SK-N-SH treated with all-trans-retinoic acid at 6 μM for 48 hours (cell line): ENCODE data around the gene NINJ1.

ENCODE experiments used
- ATAC-seq: fragments of 200-7000 bp; cut with Tn5 transposase; 3 replicates; pipeline ENCODE4 v1.9.1; 2020; ENCODE audit warnings: mild to moderate bottlenecking, moderate library complexity
- BACH2 ChIP-seq: fragments of 250-450 bp; sonication (Bioruptor Pico); IDR thresholded peaks from 2 replicates; pipeline ENCODE4 v1.9.0; 2021; ENCODE audit warnings: mild to moderate bottlenecking, borderline replicate concordance
- CREB5 ChIP-seq: fragments of 250-450 bp; sonication (Bioruptor Pico); IDR thresholded peaks from 2 replicates; pipeline ENCODE4 v1.5.1; 2020; ENCODE audit warnings: low read depth, mild to moderate bottlenecking, moderate library complexity
- CSDC2 ChIP-seq: fragments of 250-450 bp; sonication (Bioruptor Pico); IDR thresholded peaks from 2 replicates; pipeline ENCODE4 v1.5.0; 2020; ENCODE audit warnings: mild to moderate bottlenecking, moderate library complexity
- CSRNP3 ChIP-seq: fragments of 250-450 bp; sonication (Bioruptor Pico); IDR thresholded peaks from 2 replicates; pipeline ENCODE4 v1.5.1; 2021; ENCODE audit warnings: mild to moderate bottlenecking, moderate library complexity
- ESRRG ChIP-seq: fragments of 250-450 bp; sonication (Bioruptor Pico); IDR thresholded peaks from 2 replicates; pipeline ENCODE4 v1.6.1; 2021; ENCODE audit warnings: mild to moderate bottlenecking
- GLIS3 ChIP-seq: fragments of 250-450 bp; sonication (Bioruptor Pico); IDR thresholded peaks from 2 replicates; pipeline ENCODE4 v1.5.0; 2020; ENCODE audit warnings: mild to moderate bottlenecking, moderate library complexity
- OSR1 ChIP-seq: fragments of 250-450 bp; sonication (Bioruptor Pico); IDR thresholded peaks from 2 replicates; pipeline ENCODE4 v1.8.0; 2022; ENCODE audit warnings: moderate library complexity, mild to moderate bottlenecking, inconsistent platforms
- PATZ1 ChIP-seq: fragments of 250-450 bp; sonication (Bioruptor Pico); IDR thresholded peaks from 2 replicates; pipeline ENCODE4 v1.8.0; 2020; ENCODE audit warnings: mild to moderate bottlenecking, moderate library complexity, borderline replicate concordance
- POU6F1 ChIP-seq: fragments of 250-450 bp; sonication (Bioruptor Pico); IDR thresholded peaks from 2 replicates; pipeline ENCODE4 v1.8.0; 2021; ENCODE audit warnings: low read depth, mild to moderate bottlenecking, moderate library complexity, borderline replicate concordance
- PPARA ChIP-seq: fragments of 250-450 bp; sonication (Bioruptor Pico); IDR thresholded peaks from 2 replicates; pipeline ENCODE4 v1.5.0; 2020; ENCODE audit warnings: mild to moderate bottlenecking, borderline replicate concordance
- SNAI2 ChIP-seq: fragments of 250-450 bp; sonication (Bioruptor Pico); IDR thresholded peaks from 2 replicates; pipeline ENCODE4 v1.5.0; 2020; ENCODE audit warnings: mild to moderate bottlenecking, moderate library complexity
- TCF4 ChIP-seq: fragments of 250-450 bp; sonication (Bioruptor Pico); IDR thresholded peaks from 2 replicates; pipeline ENCODE4 v1.8.0; 2021; ENCODE audit warnings: mild to moderate bottlenecking, moderate library complexity, borderline replicate concordance
- TSHZ2 ChIP-seq: fragments of 250-450 bp; sonication (Bioruptor Pico); IDR thresholded peaks from 2 replicates; pipeline ENCODE4 v1.5.0; 2020; ENCODE audit warnings: mild to moderate bottlenecking, moderate library complexity
- ZC3H10 ChIP-seq: fragments of 250-450 bp; sonication (Bioruptor Pico); IDR thresholded peaks from 2 replicates; pipeline ENCODE4 v1.5.1; 2021; ENCODE audit warnings: mild to moderate bottlenecking, moderate library complexity
- ZFP3 ChIP-seq: fragments of 250-450 bp; sonication (Bioruptor Pico); IDR thresholded peaks from 2 replicates; pipeline ENCODE4 v1.5.0; 2020; ENCODE audit warnings: mild to moderate bottlenecking, moderate library complexity
- ZNF565 ChIP-seq: fragments of 450-650 bp; formaldehyde crosslinking; conservative IDR thresholded peaks from 2 replicates; pipeline ENCODE4 v1.5.0; 2020; ENCODE audit warnings: low read depth, mild to moderate bottlenecking, moderate library complexity
- ZNF70 ChIP-seq: fragments of 450-650 bp; formaldehyde crosslinking; IDR thresholded peaks from 2 replicates; pipeline ENCODE4 v1.5.0; 2020; ENCODE audit warnings: mild to moderate bottlenecking, moderate library complexity
- ZNF8 ChIP-seq: fragments of 450-650 bp; formaldehyde crosslinking; IDR thresholded peaks from 2 replicates; pipeline ENCODE4 v1.5.0; 2020; ENCODE audit warnings: mild to moderate bottlenecking, moderate library complexity

The NINJ1 gene

GRCh38 chr9:93138171-93138764, 4.2 kb upstream of the NINJ1 start (continued):
- TF ChIP-seq ZNF565 (no peak), GLIS3 (CRISPR knock-in tag) (no peak), BACH2 (CRISPR knock-in tag) (no peak), ZC3H10 (no peak), ESRRG (CRISPR knock-in tag) (no peak), ZNF70 (CRISPR knock-in tag) (no peak)

GRCh38 chr9:93137362-93137761, 3.3 kb upstream of the NINJ1 start:
- TF ChIP-seq ZFP3 (CRISPR knock-in tag) (no peak), TSHZ2 (no peak), OSR1 (CRISPR knock-in tag) (no peak), PPARA (CRISPR knock-in tag) (no peak), BACH2 (CRISPR knock-in tag) (no peak), ZC3H10 (no peak), CREB5 (CRISPR knock-in tag) (no peak), TCF4 (CRISPR knock-in tag) (no peak), CSRNP3 (CRISPR knock-in tag) (no peak)
- ATAC-seq = no peak

- TF ChIP-seq CSRNP3 (CRISPR knock-in tag) (no peak), PATZ1 (CRISPR knock-in tag) (no peak), SNAI2 (no peak), OSR1 (CRISPR knock-in tag) (no peak), BACH2 (CRISPR knock-in tag) (no peak), POU6F1 (no peak), CSDC2 (CRISPR knock-in tag) (no peak), ZNF8 (no peak), TSHZ2 (no peak)
- TF ChIP-seq, all 23 proteins: peak for 0
- ATAC-seq = no peak
Measured at GRCh38 chr9:93136011-93136440, 2.0 kb upstream of the NINJ1 start.
